Gastrocnemius medialis (tissue), 4 donors: ENCODE results near the gene ROBO2.

Experiments used
- POLR2A ChIP-seq, 2 donors: fragments of 450-650 bp; IDR thresholded peaks; one replicate each; pipeline ENCODE4 v1.6.1; 2017; ENCODE audit warnings: antibody characterized with exemption in 2 of 2, mild to moderate bottlenecking in 2 of 2, moderate library complexity in 2 of 2
- TF ChIP-seq, protein P1 (sequence below), 5 experiments: fragments of 450-650 bp in 3 of 5; fragments of 200-600 bp in 2 of 5; sonication (generic) in 2 of 5; IDR thresholded peaks in 4 of 5; conservative IDR thresholded peaks in 1 of 5; 1 replicate in 4 of 5; 2 replicates in 1 of 5; pipeline ENCODE4 v1.5.1; 2016 to 2019; ENCODE audit warnings: antibody characterized with exemption in 5 of 5, mild to moderate bottlenecking in 3 of 5, moderate library complexity in 3 of 5

DNA sequence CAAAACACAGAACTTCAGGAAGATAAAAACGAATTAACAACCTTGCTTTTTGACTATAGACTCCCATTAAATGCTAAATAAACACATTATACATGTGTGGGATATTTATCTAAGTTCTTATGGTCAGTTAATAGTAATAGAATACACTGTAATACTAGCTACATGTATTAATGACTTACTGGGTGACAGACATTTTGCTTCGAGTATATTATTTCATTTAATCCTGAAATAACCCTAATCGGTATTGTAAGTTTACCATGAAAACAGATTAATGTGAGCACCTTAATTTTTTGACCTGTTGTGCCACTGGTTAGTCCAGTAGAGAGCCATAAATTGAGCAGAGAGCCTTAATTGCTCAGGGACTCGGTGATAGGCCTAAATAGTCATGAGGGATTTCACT, 151.1 kb downstream of the ROBO2 start:
- TF ChIP-seq, protein P1, sequence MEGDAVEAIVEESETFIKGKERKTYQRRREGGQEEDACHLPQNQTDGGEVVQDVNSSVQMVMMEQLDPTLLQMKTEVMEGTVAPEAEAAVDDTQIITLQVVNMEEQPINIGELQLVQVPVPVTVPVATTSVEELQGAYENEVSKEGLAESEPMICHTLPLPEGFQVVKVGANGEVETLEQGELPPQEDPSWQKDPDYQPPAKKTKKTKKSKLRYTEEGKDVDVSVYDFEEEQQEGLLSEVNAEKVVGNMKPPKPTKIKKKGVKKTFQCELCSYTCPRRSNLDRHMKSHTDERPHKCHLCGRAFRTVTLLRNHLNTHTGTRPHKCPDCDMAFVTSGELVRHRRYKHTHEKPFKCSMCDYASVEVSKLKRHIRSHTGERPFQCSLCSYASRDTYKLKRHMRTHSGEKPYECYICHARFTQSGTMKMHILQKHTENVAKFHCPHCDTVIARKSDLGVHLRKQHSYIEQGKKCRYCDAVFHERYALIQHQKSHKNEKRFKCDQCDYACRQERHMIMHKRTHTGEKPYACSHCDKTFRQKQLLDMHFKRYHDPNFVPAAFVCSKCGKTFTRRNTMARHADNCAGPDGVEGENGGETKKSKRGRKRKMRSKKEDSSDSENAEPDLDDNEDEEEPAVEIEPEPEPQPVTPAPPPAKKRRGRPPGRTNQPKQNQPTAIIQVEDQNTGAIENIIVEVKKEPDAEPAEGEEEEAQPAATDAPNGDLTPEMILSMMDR (IDR thresholded peaks at IDR 0.05 in 4 of 5, conservative IDR thresholded peaks at IDR 0.05 in 1 of 5) = no peak
- no peak for TF ChIP-seq POLR2A (IDR thresholded peaks at IDR 0.05)
